Cardiac septum (tissue), 1 donor: ENCODE results near the gene FANCI. TPM values are rescaled to one million over a fixed set of nuclear protein-coding genes. Genes with fewer than 3 reads are reported as not detected.
"Not testable (repeated sequence)": the region's sequence is repeated elsewhere in the genome, so short reads cannot be mapped to it uniquely, and the experiment has no call there.

Source experiments
- DNase-seq: peaks from one replicate; pipeline ENCODE4 v3.0.0-alpha.2; 2020; ENCODE audit warnings: low spot score
- intact Hi-C: fragments of 100-400 bp; cut with DNase I; formaldehyde crosslinking; loops from one replicate; pipeline ENCODE4 v1.14.0; 2022
- total RNA-seq: library from RNA; stranded (reverse); fragmentation: NEBNext Ultra II Directional; extraction: Animal tissue kit (Norgen Biotek cat#: 25700); gene quantifications from one replicate; pipeline ENCODE4 v1.2.1, GENCODE V29; 2021
- donor health status: DM: no; HTN: no; CAD: no.

The FANCI gene
- total RNA-seq, 1 donor from 2014 or later, result 2.4 TPM

- intact Hi-C loops, result no loop called here
- no peak for DNase-seq
Observed at GRCh38 chr15:89217686-89218376, 25.9 kb upstream of the FANCI start.

GRCh38 chr15:89218531-89218930 lies 25.2 kb upstream of the FANCI start:
- intact Hi-C loops, result no loop called here

GRCh38 chr15:89221543-89221942 lies 22.2 kb upstream of the FANCI start, which contains the start of gene RLBP1:
Gene RLBP1, minus strand, starts transcription at chr15:89221579. Its CDS starts 2,604 bp downstream, at chr15:89218975.
- intact Hi-C loops, result no loop called here
- DNase-seq, result no peak

More at GRCh38 chr15:89218531-89218930, 25.2 kb upstream of the FANCI start:
- peak; percentile 36 for DNase-seq

GRCh38 chr15:89225588-89225987 lies 18.2 kb upstream of the FANCI start:
- intact Hi-C loops, result no loop called here
- DNase-seq, result no peak

- intact Hi-C loops, result no loop called here
- no peak for DNase-seq
Observed at GRCh38 chr15:89226359-89227221, 17.2 kb upstream of the FANCI start.

GRCh38 chr15:89227425-89227824 lies 16.4 kb upstream of the FANCI start:
- intact Hi-C loops, result no loop called here

GRCh38 chr15:89230277-89230676 lies 13.5 kb upstream of the FANCI start:
- no peak for DNase-seq
- intact Hi-C loops, result no loop called here

More at GRCh38 chr15:89227425-89227824, 16.4 kb upstream of the FANCI start:
- DNase-seq, result no peak

- intact Hi-C loops, result no loop called here
- no peak for DNase-seq
Observed at GRCh38 chr15:89231832-89232231, 11.9 kb upstream of the FANCI start.

- DNase-seq, intact Hi-C loops: not testable (repeated sequence)
Observed at GRCh38 chr15:89239883-89240810, 3.6 kb upstream of the FANCI start.

GRCh38 chr15:89243046-89243690 lies 611 bp upstream of the FANCI start:
- no peak for DNase-seq
- intact Hi-C loops, result no loop called here

- intact Hi-C loops, result no loop called here
- DNase-seq, result no peak
Observed at GRCh38 chr15:89244574-89244903, 760 bp downstream of the FANCI start.

GRCh38 chr15:89247446-89247845 lies 3.7 kb downstream of the FANCI start:
- intact Hi-C loops, result no loop called here
- no peak for DNase-seq

- intact Hi-C loops, result no loop called here
- DNase-seq, result no peak
Observed at GRCh38 chr15:89248584-89248983, 4.8 kb downstream of the FANCI start.

GRCh38 chr15:89250142-89250541 lies 6.4 kb downstream of the FANCI start:
- DNase-seq, intact Hi-C loops: not testable (repeated sequence)

GRCh38 chr15:89277281-89277680 lies 33.5 kb downstream of the FANCI start:
- intact Hi-C loops, DNase-seq: not testable (repeated sequence)

- no peak for DNase-seq
- intact Hi-C loops, result no loop called here
Observed at GRCh38 chr15:89278307-89278706, 34.5 kb downstream of the FANCI start.

GRCh38 chr15:89282631-89283030 lies 38.9 kb downstream of the FANCI start:
- intact Hi-C loops, result no loop called here
- no peak for DNase-seq

GRCh38 chr15:89283201-89283600 lies 39.4 kb downstream of the FANCI start:
- DNase-seq, result no peak
- intact Hi-C loops, result no loop called here

- DNase-seq, result no peak
- intact Hi-C loops, result no loop called here
Observed at GRCh38 chr15:89291934-89292438, 48.2 kb downstream of the FANCI start.
